Epidermal melanocyte (primary cell): Measurements from ENCODE around the gene CLEC18A.
A peak's percentile ranks its signal among the peaks of the same experiment; 100 is the strongest.
"Not testable (repeated sequence)": the region's sequence is repeated elsewhere in the genome, so short reads cannot be mapped to it uniquely, and the experiment has no call there.

Experiments
- DNase-seq: peaks from one replicate; pipeline ENCODE4 v3.0.0; 2011; ENCODE audit warnings: low spot score; ENCODE audit not compliant: insufficient read length

Gene CLEC18A

DNA sequence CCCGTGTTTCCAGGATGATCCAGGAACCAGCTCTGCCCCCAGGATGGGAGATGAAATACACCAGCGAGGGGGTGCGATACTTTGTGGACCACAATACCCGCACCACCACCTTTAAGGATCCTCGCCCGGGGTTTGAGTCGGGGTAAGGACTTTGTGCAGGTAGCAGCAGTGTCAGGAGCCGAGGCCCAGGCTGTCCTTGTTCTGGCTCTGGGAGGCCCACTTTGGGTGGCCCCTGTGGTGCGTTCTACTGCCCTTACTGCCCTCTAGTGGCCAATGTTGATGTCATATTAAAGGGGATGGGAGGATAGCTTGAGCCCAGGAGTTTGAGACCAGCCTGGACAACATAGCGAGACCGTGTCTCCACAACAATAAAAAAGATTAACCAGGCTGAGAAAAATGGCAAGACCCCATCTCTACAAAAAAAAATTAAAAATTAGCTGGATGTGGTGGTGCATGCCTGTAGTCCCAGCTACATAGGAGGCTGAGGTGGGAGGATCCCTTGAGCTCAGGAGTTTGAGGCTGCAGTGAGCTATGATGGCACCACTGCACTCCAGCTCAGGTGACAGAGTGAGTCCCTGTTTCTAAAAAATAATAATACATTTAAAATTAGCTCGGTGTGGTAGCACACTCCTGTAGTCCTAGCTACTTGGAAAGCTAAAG lies 20.9 kb upstream of the CLEC18A start:
- peak; percentile 74 for DNase-seq

DNA sequence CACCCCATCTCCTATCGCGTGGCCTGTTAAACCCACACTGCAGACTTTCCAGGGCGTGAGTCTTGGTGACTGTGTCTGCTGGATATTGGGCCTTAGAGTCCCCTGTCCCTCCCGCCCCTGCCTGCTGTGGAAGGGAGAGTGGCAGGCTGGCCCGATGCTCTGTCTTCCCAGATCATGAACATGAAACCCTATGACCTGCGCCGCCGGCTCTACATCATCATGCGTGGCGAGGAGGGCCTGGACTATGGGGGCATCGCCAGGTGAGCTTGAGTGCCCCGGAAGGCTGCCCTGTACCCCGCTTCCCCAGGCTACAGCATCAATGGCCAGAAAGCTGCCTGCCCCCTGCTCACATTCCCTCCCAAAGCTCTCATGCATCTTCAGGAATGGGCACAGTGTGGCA lies 19.5 kb upstream of the CLEC18A start:
- DNase-seq: no peak

DNA sequence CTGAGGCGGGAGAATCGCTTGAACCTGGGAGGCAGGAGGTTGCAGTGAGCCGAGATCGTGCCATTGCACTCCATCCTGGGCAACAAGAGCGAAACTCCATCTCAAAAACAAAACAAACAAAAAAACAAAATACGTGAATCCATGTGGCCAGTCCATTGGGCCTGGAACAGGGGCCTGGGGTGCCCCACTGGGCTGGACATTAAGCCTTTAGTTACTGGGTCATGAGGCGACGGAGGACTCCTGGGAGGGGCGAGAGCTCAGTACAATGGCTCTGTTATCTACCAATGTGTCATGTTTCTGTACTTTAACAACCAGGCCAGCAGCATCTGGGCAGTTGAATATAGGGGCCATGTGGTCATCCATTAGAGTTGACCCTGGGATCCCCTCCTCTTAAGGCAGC lies 18.9 kb upstream of the CLEC18A start:
- DNase-seq: no peak

DNA sequence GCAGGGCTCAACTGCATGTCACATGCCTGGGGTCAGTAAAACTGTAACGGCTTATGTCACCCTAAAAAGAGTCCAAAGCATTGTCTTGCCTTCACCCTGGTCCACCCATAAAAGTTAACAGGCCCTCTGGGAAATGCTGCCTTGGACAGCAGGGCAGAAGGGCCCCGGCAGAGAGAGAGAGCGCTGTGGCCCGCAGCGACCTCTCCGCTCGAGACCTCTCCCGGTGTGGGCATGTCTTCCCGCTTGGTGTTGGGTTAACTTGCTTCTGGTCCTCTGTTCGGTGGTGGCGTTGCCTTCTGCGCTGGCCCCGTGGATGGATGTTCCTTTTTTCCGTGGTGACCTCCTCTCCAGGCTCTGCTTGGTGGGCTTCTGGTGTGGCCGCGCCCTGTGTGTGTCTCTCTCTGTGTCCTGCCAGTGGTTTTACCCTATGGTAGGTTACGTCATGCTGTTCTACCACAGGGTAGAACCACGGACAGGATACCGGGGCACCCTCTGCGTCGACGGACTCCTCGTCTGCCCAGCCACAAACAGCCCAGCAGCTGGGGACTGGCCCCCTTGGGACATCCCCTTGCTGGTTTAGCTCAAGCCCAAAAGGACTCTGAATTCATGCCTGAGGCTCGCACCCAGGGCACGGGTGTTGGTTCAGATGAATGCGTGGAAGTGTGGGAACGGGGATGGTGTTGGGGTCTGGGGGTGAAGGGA lies 18.3 kb upstream of the CLEC18A start:
- no peak for DNase-seq

DNA sequence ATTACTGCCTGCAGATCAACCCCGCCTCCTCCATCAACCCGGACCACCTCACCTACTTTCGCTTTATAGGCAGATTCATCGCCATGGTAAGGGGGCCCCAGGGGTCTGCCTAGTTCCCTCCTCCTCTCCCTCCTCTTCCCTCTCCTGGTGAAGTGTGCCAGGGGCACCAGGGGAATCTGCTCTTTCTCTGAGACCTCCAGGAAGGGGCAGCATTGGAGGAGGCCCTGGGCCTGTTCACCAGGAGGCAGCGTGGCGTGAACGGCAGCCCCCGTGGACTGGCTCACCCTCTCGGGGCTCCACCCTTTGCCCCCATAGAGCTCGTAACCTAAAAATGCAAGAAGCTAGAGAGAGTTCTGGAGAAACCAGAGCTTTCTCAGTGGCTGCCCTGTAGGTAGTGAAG lies 17.1 kb upstream of the CLEC18A start:
- DNase-seq: peak; percentile 0

DNA sequence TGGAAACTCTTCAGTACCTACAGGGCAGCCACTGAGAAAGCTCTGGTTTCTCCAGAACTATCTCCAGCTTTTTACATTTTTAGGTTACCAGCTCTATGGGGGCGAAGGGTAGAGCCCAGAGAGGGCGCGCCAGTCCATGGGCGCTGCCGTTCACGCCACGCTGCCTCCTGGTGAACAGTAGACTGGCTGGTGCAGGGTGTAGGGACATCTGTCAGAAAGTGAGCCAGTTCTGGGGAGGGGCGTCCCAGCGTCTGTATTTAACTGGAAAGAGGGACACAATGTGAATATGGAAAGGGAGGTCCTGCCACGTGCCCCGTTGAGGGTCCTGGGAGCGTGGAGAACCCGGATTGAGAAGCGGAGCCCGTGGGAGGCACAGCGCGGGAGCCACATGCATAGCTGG lies 16.4 kb upstream of the CLEC18A start:
- no peak for DNase-seq

DNA sequence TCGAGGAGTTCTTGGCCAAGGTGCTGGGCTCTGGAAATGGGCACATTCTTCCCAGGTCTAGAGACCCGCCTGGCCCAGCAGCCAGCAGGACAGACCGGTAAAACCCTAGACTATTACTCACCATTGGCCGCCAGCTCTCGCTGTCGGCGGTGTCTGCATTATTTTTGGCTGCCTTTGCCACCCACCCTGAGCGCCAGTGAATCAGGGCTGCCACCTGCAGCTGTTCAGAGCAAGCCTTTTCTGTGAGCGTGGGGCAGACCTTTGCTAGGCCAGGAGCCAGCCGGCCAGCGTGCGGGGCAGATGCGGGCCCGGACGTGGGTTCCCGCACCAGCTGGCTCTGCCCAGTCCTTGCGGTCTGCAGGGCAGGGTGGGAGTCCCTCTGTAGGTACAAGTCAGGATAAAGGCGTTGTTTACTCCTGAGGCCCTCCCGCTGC lies 15.8 kb upstream of the CLEC18A start:
- peak; percentile 0 for DNase-seq

DNA sequence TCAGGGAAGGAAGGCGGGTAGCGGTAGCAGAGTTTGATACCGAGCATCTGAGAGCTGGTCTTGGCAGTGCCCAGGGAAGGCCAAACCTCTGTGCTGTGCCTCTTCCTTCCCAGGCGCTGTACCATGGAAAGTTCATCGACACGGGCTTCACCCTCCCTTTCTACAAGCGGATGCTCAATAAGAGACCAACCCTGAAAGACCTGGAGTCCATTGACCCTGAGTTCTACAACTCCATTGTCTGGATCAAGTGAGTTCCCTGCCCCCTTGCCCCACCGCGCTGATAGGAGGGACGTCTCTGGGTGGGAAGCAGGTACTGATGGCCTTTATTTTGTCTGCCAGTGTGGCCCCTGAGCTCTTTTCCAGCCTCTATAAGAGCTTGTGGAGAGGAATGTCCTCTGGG lies 15.4 kb upstream of the CLEC18A start:
- peak; percentile 3 for DNase-seq

DNA sequence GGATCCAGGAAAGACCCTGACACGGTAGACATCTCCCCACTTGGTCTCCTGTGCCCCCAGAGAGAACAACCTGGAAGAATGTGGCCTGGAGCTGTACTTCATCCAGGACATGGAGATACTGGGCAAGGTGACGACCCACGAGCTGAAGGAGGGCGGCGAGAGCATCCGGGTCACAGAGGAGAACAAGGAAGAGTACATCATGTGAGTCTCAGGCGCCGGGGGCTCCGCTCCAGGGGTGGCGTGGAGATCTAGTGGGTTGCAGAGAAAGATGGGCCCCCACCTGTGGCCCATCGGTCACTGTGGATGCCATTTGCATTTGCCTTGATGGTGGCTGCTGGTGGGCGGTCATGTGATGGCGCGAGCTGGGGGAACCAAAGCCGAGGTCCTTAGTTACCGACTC lies 14.9 kb upstream of the CLEC18A start:
- no peak for DNase-seq

DNA sequence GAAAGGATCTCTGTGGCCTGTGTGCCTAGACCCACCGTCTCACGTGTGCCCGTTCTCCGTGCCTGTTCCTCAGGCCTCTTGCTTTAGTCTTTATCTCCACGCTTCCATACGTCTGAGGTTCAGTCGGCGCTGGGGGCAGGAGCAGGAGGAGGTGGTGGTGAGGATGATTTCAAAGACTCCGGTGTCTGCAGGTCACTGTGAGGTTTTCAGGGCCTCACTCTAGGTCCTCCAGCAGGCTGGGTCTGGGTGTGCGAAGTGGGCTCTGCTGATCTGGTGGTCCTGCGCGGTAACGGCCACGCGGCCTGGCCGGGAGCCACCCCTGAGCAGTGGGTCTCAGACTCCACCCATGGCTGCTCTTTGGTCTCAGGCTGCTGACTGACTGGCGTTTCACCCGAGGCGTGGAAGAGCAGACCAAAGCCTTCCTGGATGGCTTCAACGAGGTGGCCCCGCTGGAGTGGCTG lies 14.4 kb upstream of the CLEC18A start:
- peak; percentile 5 for DNase-seq

DNA sequence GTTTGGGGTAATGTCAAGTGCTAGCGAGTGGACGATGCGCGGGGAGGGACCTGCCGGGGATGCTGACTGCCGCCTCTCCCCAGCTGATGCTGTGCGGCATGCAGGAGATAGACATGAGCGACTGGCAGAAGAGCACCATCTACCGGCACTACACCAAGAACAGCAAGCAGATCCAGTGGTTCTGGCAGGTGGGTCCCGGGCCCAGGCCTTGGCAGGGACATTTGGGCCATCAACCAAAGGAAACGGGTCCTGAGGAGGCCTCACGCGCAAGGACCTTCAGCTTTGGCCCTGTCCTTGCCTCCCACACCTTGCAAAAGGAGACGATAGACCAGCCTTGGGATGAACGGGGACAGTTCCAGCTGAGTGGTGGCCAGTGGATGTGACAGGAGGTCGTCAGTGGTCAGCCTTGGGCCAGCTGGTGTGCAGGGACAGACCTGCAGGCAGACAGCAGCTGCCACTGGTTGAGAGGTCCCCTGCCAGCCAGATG lies 13.6 kb upstream of the CLEC18A start:
- DNase-seq: no peak

DNA sequence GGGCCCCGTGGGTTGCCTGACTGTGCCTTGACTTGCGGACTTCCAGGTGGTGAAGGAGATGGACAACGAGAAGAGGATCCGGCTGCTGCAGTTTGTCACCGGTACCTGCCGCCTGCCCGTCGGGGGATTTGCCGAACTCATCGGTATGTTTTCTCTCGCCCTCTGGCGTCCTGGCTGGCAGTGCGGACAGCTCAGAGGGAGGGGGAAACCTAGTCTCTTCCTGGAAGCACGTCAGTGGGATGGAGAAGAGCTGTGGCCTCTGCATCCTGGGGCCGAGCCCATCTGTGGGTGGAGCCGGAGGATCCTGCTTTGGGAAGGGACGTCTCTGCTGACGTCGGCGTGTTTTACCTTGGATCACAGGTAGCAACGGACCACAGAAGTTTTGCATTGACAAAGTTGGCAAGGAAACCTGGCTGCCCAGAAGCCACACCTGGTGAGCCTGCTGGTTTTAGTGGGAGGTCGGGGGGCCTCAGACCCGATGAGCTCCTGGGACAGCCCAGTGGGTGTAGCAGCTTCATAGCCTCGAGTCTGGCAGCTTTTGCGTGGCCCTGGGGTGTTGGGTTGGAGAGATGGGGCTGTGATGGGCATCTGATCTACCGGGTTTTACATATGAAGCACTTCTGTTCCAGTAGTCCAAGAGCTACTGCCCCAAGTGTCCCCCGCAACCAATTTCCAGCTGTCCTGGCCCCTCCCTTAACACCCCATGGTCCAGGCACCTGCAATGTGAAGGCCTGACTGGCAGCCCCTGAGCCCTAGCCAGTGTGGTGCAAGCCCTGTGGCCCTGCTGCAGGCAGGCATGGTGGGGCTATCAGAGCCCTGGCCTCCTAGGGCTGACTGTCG lies 11.9 kb upstream of the CLEC18A start:
- no peak for DNase-seq

DNA sequence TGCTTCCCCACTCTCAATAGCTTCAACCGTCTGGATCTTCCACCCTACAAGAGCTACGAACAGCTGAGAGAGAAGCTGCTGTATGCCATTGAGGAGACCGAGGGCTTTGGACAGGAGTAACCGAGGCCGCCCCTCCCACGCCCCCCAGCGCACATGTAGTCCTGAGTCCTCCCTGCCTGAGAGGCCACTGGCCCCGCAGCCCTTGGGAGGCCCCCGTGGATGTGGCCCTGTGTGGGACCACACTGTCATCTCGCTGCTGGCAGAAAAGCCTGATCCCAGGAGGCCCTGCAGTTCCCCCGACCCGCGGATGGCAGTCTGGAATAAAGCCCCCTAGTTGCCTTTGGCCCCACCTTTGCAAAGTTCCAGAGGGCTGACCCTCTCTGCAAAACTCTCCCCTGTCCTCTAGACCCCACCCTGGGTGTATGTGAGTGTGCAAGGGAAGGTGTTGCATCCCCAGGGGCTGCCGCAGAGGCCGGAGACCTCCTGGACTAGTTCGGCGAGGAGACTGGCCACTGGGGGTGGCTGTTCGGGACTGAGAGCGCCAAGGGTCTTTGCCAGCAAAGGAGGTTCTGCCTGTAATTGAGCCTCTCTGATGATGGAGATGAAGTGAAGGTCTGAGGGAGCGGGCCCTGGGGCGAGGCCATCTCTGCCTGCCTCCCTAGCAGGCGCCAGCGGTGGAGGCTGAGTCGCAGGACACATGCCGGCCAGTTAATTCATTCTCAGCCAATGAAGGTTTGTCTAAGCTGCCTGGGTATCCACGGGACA lies 11.1 kb upstream of the CLEC18A start:
- DNase-seq: no peak

DNA sequence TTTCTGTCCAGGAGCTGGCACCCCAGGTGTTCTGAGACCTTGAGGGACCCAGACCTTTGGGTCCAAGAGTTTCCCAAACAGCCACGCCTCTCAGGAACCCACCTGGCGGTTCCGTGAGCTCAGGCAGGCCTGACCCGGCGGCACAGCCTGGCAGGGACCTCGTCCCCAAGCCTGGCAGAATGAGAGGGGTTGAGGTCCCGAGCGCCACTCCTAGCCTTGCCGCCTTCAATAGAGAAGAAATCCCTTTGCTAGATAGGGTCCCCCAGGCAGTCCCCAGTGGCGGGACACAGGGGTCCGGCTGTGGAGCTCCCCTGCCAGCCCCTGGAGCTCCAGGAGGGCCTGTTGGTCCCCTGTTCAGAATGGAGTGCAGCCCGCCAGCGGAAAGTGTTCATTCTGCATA lies 10.5 kb upstream of the CLEC18A start:
- no peak for DNase-seq

DNA sequence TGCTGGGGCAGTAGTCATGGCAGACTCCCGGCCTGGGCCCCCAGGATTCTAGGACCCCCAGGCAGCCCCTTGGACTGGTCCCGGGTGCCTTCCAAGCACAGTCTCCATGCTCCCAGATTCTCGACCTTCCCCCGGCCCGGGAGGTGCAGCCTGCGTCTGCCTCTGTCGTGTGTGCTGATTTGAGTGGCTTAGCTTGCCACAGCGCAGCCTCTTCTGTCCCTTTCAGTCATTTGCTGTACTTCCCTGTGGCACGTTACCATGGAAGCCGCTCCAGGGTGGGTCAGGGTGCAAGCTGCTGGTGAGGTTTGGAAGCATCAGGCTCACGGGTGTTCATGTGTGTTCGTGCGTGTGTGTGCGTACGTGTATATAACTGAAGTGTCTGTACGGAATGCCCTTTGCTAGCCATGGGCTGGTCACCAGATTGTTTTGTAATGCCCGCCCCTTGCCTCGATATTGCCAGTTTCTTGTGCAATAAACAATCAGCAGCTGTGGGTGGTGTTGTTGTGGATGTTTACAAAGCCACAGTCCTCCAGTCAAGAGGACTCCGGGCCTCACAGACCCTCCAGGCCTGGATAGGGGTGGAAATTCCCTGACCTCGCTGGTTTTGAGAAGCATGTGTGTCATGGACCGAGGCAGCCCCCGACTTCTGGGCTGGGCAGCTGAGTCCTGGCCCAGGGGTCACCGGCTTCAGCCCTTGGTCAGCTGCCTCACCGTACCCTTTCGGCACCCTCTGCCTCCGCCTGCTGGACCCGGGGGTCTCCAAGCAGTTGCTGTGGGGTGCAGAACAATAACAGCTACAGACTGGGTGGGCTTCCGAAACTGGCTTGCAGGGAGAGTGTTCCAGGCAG lies 9.7 kb upstream of the CLEC18A start:
- DNase-seq: peak; percentile 33

DNA sequence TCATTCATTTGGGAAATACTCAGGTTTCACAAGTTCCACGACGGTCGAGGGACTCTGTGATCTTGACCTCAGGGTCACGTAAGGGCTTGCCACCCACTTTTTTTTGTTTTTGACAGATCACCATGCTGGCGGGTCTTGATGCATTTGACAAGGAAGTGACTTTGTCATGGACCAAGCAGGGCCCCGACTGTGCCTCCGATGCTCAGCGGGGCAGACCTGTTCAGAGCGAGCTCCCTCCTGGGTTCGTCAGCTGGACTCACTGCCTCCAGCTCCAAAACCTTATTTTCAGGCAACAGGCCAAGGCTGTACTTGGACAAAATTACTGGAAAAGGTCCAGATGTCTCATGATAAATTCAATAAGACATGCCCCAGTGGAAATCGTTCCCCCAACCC lies 9.0 kb upstream of the CLEC18A start:
- DNase-seq: no peak

DNA sequence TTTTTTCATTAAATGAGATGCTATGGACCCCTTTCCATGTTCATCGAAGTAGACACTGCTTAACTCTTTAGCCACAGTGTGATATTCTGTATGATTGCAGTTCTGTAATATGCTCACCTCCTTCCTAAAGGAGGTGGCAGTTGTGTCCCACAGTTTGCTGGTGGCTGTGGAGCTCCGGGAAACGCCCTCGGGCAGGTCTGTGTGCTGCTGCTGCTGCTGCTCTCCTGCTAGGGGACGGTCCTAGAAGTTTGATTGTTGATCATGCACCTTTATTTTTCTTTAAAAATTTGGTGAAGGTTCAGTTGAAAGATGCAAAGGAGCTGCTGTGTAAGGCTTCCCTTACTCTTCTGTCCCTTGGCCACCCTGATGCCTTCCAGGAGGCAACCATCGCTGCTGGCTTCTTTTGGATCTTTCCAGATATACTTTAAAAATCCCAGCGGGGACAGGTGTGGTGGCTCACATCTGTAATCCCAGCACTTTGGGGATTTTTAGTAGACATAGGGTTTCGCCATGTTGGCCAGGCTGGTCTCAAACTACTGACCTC lies 8.4 kb upstream of the CLEC18A start:
- no peak for DNase-seq

DNA sequence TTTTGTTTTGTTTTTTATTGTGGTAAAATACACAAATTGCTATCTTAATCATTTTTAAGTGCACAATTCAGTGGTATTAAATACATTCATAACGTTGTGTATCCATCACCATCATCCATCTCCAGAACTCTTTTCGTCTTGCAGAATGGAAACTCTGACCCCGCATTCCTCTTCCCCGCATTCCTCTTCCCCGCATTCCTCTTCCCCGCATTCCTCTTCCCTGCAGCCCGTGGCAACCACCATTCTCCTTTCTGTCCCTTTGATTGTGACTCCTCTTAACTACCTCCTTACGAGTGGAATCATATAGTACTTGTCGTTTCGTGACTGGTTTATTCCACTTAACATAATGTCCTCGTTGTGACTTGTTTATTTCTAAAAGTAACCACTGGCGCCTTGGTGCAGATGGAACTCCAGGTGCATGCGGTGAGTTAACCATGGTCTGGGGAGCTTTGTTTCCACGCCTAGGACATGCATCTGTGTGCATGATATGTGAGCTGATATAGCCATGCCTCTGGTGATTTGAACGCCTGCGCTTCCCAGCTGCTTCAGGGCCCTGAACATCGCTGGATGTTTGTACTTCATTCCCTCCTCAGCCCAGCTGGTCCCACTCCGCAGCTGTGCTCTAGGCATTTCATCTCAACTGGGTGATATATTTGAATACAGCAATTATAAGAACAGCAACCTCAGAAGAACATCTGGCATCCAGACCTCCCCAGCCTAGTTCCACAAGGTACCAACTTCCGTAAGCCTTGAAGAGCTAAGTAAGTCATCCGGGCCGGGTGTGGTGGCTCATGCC lies 7.7 kb upstream of the CLEC18A start:
- not testable (repeated sequence) for DNase-seq

DNA sequence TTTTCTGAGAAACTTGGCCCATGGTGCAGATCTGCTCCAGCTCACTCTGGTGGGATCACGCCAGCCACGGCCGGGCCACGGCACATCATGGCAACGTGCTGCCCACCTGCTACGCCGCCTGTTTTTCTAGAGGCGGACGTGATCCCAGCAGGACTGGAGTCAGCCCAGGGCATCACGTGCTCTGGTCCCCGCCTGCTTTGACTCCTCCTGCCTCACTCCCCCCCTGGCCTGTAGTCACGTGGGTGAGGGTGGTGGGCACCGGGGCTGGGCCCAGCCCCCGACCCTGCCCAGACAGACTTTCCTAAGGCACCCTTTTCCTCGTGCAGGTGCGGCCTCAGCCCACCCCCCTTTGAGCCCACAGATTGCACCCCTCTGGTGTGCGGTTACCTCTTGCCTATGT lies 723 bp upstream of the CLEC18A start:
- not testable (repeated sequence) for DNase-seq
